ENCODE results near the gene ADRA2C.

Gene ADRA2C

DNA sequence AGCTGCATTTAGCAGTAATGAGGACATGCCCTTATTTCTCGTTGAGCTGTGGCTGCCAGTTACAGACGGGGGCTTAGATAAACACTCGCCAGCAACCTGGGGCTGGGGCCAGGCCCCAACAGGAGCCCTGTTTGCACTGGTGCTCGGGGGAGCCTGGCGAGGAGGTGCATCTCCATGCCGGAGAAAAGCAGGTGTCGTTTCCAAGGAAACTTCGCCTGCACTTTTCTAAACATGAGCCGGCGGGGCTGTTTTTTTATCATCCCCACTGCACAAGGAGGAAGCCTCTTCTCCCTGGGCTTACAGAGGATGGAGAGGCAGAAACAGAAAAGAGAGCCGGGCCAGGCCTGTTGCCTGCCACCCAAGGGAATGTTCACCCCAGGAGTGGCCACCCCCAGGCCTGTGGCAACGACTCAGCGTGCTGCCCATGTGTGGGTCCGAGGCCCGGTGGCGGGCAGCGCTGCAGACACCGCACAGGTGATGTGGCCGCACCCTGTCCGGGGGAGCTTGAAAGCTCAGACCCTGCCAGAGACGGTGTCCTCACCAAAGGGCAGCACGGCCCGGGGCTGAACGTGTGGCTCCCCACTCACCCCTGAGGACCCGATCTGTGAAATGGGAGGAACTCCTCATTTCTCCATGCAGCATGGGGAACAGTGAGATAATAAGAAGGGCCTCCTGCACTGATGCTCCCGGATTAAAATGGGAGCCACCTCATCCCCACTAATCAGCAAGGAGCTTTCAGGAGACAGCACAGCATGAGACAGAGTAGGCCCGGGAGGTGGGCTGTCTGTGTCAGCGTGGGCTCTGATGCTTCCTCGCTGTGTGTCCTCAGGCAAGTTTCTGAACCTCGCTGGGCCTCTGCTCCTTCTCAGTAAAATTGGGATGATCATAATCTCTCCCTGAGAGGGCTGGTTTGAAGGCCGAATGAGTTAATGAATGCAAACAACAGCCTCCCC, 33.8 kb upstream of the ADRA2C start:
- in situ Hi-C loops (cut with MboI; ENCODE audit: low sequenced_read_pairs): no loop called here

DNA sequence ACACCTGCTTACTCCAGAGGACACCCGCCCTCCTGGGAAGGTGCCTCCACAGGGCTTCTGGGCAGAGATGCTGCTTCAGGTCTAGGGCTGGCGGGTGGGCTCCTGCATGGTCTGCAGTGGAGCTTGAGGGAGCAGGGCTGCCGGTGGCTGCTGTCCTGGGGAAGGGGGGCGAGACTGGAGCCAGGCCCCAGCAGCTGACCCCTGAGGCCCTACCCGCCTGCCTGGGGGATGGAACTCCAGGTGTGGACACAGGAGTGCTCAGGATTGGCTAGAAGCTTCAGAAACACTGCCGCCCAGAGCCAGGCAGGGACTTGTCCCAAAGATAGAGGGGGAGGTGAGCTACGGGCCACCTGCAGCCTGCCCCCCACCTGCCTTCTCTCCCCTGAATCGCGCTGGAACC, 33.0 kb upstream of the ADRA2C start:
- in situ Hi-C loops (cut with MboI; ENCODE audit: low sequenced_read_pairs): no loop called here

DNA sequence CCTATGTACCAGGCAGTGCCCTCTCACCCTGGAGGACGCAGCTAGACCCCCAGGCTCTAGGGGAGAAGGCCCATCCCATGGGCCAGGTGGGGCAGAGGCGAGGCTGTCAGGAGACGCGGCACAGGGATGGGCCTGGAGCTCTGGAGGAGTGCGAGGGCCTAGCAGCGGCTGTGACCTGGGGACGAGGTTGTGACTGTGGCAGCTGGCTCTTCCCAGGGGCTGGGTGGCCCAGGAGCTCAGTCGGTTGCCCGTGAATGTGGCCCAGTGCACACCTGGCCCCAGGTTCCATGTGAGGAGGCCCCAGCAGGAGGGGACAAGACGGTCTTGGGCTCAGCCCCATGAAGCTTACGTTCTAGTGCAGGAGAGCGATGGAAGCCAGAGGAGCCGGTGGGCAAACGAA, 31.0 kb upstream of the ADRA2C start:
- in situ Hi-C loops (cut with MboI; ENCODE audit: low sequenced_read_pairs): no loop called here

DNA sequence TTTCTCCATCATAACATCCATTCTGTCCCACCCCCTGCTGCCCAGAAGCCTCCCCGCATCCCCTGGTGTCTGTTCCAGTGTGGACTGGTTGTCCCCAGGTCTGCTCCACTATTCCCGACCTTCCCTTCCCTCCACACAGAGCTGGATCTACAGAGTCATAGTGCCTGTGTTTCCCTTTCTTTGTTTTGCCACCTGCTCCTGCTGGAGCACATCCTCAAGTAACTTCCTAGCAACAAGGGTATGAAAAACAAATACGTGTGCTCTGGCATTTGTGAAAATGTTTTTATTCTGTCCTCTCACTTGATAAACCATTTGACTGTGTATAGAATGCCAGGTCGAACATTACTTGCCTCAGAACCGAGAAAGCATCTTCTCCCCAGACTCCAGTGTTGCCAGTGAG, 29.9 kb upstream of the ADRA2C start:
- in situ Hi-C loops (cut with MboI; ENCODE audit: low sequenced_read_pairs): no loop called here

DNA sequence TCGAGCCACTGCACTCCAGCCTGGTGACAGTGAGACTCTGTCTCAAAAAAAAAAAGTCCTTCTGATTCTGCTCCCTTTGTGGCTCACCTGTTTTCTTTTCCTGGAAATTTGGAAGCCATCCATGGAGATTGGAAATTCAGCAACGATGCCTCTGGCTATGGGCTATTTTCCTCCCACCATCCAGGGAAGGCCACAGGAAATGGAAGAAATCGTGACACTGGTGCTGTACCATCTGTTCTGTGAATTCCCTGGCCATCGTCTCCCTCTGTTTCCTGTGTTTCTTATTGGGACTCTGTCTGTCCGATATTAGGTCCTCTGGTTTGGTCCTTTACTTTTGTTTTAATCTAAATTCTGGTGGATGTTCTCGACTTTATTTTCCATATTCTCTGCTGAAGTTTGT, 29.4 kb upstream of the ADRA2C start:
- in situ Hi-C loops (cut with MboI; ENCODE audit: low sequenced_read_pairs): no loop called here

DNA sequence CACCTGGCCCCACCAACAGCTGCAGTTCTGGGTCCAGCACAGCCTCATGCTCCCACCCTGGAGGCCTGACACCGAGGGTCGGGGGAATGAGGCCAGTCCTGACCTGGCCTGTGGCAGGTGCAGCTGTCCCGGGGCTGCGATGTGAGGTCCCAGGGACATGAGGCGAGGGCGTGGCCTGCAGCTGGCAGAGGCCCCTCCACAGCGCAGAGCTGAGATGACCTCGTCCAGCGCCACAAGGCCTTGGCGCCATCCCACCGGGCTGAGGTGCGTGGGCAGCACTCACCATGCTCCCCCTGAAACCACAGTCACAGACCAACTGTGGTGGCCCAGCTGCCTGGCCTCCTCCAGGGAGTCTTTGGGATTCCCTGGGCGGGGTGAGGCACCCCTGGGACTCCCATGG, 26.6 kb upstream of the ADRA2C start:
- in situ Hi-C loops (cut with MboI; ENCODE audit: low sequenced_read_pairs): no loop called here

DNA sequence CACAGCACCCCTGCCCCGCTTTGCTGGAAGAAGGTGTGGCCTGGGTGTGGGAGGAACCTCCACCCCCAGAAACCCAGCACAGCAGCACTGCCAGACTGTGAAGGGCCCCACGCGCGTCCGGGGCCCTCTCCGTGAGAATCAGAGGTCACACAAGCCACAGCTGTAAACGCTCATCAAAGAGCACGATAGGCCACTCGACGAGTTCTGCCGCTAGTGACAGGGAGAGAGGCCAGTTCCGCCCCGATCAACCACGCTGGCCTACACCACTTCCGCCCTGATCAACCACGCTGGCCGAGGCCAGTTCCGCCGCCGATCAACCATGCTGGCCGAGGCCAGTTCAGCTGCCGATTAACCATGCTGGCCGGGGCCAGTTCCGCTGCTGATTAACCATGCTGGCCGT, 25.9 kb upstream of the ADRA2C start:
- in situ Hi-C loops (cut with MboI; ENCODE audit: low sequenced_read_pairs): no loop called here

DNA sequence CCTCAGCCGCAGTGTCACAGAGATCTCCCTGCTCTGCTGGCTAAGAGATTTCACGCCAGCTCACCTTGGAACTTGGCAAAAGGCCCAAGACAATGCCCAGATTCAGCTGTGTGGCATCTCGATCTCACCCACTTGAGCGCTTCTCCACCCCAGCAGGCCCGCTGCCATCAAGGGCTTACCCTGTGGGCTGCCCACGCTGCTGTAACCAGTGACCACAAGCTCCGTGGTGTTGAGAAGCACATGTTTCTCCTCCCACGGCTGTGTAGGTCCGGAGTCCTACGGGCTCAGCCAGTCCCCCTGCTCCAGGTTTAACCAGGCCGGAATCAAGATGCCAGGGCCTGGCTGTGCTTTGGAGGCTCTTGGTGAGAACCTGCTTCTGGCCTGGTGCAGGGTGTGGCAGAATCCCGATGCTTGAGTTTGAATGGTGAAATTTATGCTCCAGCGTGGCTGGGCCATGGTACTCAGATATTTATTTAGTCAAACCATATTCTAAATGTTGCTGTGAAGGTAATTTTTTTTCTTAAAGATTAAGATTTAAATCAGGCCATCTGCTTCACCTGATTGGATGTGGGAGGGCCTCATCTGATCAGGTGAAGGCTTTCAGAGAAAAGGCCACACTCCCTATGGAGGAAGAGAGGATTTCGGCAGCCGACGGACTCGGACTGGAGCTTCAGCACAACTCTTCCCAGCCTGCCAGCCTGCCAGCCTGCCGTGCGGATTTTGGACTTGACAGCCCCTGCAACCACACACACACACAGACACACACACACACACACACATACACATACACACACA, 24.8 kb upstream of the ADRA2C start:
- in situ Hi-C loops (cut with MboI; ENCODE audit: low sequenced_read_pairs): no loop called here

DNA sequence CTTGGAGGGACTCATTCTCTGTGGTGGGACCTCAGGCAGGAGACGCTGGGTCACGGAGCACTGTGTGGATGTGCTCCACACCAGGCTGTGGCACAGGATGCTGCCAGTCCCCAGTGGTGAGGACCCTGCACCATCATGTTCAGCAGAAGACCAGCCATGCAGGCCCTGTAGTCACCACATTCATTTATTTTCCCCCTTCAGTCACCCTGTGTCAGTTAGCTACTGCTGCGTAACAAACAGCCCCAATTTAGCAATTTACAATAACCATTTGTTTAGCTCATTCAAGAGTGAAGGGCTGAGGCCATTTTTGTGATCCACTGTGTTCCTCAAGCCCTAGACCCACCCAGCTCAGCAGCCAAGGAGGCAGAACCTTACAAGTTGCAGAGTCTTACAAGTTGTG, 23.6 kb upstream of the ADRA2C start:
- in situ Hi-C loops (cut with MboI; ENCODE audit: low sequenced_read_pairs): no loop called here

DNA sequence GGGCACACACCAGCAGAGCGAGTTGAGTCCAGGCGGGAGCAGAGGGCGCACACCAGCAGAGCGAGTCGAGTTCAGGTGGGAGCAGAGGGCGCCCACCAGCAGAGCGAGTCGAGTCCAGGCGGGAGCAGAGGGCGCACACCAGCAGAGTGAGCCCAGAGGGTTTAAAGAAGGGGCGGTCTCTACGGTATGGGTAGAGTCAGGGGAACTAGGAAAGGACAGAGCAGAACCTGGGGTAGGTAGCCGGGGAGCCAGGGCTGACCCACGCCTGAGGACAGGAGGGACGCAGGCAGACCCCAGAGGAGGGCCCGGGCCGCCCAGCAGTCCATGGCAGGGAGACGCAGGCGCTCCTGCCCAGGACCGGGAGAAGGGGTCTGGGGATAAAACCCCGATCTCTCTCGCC, 22.0 kb upstream of the ADRA2C start:
- in situ Hi-C loops (cut with MboI; ENCODE audit: low sequenced_read_pairs): no loop called here

DNA sequence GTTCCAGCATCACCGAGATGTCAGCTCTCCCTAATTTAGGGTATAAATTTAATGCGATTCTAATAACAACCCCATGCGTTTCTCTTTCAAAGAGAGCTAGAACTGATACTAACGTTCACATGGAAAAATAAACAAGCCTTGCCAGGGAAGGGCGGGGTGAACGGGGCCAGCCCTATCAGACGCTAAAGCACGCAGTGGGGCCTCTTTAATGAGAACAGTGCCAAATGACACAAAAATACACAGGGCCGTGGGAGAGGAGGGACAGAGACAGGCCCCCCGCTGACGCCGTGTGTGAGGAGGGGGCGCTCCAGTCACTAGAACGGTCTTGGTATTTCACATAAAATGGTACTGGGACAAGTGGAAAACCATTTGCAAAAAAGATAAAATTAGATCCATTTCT, 21.3 kb upstream of the ADRA2C start:
- in situ Hi-C loops (cut with MboI; ENCODE audit: low sequenced_read_pairs): no loop called here

DNA sequence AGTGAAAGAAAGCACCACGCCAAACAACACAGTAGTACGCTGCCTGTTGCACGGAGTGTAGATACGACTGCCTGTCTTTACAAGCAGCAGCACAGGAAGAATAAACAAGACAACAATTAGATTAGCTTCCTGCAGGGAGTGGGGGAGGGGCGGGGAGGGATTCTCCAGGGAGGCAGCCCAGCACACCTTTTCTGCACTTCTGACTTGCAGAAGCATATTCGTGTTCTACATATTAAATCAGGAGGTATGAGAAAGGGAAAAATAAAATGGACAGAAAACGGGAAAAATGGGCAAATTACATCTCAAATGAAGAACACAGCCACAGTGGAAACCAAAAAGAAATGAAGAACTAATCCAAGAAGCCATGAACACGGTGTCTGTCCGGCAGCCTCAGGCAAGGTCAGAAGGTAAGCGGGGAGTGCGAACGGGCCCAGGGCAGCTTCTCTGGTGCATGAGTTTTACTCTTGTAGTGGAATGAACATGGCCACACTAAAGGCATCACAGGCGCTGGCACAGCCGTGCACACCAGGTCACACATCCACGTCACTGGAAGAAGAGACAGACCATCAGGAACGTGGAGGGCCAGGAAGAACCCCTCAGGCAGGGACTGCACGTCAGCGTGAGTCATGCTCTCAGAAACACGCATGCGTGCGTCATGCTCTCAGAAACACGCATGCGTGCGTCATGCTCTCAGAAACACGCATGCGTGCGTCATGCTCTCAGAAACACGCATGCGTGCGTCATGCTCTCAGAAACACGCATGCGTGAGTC, 20.1 kb upstream of the ADRA2C start:
- in situ Hi-C loops (cut with MboI; ENCODE audit: low sequenced_read_pairs): no loop called here

DNA sequence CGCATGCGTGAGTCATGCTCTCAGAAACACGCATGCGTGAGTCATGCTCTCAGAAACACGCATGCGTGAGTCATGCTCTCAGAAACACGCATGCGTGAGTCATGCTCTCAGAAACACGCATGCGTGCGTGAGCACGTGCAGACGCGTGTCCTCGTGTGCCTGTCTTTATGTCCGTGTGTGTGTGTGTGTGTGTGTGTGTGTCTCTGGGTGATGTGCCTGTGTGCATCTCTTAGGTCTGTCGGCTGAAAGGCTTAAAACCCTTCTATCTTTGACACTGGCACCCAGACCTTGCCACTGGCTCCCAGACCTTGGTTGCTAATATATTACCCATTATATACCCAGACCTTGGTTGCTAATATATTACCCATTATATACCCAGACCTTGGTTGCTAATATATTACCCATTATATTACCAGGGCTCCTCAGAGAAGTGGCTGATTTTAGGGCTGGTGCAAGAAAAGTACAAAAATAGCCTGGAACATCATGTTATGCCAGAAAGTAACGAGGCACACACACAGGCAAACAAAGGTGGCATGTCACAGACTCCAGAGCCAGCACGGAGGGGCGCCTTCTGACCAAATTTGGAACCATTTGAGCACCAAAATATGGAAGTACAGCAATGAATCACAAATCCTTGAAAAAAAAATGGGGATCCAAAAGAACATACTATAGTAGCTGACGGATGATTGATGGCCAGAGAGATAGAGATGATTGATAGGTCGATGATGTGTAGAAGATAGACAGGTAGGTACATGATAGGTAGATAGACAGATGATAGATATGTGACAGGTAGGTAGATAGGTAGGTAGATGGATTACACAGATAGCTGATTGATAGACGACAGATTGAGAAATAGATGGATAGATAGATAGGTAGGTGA, 19.2 kb upstream of the ADRA2C start:
- in situ Hi-C loops (cut with MboI; ENCODE audit: low sequenced_read_pairs): no loop called here

DNA sequence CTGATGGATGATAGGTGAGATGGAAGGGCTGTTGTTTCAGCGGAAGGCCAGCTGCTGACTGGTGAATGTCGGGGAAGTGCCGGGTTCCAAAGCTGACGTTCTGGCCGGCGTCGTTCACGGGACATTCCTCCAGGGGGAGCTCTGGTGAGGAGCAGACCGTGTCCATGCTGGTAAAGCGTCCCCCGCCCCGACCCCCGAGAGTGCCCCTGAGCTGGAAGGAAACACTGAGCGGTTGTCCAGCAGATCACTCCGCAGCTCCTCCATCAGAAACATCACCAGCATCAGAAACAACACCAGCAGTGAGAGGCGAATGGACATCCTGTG, 18.6 kb upstream of the ADRA2C start:
- in situ Hi-C loops (cut with MboI; ENCODE audit: low sequenced_read_pairs): no loop called here

DNA sequence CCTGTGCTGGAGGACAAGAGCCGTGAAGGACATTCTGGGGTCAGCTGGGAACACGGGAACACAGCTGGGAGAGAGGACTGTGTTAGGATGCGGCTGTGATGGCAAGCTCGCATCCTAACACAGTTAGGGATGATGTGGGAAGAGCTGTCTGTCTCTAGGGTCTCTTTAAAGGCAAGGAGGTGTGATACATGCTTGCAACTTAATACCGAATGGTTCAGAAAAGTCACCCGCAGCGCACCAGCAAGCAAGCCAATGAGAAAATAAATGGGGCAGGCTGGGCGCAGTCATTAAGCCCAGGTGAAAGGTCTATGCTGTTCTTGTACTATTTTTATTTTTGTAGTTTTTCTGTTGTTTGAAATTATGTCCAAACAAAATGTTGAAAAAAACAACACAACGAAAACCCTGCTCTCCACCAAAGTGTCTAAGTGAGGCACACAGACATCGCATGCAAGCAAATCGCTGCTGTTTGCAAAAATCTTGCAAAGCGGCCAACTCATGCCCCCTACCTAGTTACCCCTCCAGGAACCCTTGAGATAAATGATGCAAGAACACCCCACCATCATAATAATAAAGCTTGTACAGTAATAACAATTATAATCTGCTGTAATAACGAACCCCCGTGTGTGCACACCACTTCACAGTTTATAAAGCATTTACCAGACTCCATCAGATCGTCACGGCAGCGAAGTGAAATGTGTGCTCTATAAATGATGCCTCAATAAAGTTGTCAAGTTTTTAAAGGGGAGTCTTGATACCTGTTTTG, 17.9 kb upstream of the ADRA2C start:
- in situ Hi-C loops (cut with MboI; ENCODE audit: low sequenced_read_pairs): no loop called here

DNA sequence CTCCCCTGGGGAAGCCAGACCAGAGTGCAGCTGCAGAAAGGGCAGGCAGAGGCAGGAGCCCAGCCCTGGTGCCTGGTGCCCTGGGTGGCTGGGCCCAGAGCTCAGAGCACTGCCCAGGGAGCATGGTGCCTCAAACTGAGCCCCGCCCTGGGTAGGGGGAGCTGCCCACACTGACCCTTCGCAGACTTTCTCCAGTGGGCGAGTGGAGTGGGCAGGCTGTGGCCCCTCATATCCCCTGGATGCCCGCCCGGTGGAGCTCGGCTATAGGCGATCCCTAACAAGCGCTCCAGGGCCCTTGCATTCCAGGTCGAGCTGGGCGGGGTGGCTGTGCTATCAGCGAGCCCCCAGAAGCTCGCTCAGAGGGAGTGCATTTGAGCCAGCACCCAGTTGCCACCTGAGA, 17.1 kb upstream of the ADRA2C start:
- in situ Hi-C loops (cut with MboI; ENCODE audit: low sequenced_read_pairs): no loop called here

DNA sequence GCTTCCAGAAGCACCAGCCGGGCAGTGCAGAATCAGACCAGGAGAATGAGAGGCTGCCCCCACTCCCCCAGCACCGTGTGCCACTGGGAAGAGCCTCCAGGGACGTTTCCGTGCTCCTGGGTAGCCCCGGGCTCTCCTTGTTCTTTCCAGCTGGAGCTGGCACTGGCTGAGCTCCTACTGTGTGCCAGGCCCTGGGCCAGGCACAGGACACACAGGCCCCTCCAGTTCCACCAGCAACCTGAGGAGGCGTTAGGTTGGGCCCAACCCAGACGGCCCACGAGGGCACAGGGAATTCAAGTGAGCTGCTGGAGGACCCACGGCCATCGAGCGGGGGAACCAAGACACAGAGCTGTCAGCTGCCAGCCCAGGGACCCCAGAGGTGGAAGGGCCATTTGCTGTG, 15.9 kb upstream of the ADRA2C start:
- in situ Hi-C loops (cut with MboI; ENCODE audit: low sequenced_read_pairs): no loop called here

DNA sequence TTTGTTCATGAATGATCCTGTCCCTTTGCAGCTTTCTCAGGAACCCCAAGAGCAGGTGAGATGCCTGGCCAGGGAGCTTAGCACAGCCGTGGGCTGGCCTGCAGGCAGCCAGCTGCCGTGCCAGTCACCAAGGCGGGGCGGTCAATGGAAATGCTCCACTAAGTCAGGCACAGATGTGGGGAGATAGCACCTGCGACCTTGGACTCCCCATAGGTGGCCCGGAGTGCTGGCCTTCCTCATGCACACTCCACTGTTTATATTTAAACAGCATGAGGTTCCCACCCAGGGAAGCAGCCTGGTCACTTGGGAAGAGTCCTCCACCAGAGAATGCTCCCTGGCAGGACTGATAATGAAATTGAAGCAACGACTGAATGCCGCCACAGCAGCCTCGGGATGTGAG, 14.2 kb upstream of the ADRA2C start:
- in situ Hi-C loops (cut with MboI; ENCODE audit: low sequenced_read_pairs): no loop called here

DNA sequence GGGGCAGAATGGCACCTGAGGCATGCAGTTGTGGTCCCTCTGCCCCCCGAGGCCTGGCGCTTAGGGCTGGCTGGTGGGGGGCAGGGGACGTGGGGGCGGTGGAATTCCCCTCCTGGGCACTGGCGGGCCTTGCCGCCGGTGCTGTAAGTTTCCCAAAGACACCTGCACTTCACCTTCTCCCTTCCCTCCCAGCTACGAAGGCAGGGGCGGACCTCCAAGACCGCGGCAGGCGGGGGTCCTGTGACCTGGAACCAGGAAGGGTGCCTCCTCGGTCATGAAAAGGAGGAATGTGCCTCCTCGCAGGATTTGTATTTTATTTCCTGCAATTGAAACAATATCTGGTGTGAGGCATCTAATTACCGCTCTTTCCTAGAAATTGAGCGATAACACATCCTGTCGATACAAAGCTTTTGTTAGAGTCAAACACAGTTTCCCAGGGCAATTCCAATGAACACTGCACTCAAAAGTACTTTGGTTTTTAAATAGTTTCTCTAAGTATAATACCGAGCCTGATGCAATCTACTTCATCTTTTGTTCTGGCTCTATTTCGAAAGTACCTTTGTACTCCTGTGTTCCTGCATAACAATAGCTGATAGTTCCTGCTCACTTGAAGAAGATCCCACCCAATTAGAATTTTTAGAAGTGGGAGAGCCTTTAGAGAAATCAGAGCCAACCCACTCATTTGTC, 12.3 kb upstream of the ADRA2C start:
- in situ Hi-C loops (cut with MboI; ENCODE audit: low sequenced_read_pairs): no loop called here

Measured in HL-60/S4 (cell line).